ENCODE data around the gene TIFAB. TPM values are rescaled to one million over a fixed set of nuclear protein-coding genes. Genes with fewer than 3 reads are reported as not detected.

TIFAB gene
- total RNA-seq, 1 donor, result not detected

GRCh38 chr5:135487839-135488514 is 35.8 kb upstream of the TIFAB start:
- no peak overlapping the region for H3K4me3 ChIP-seq (ENCODE audit: low read depth, low read length)
- TF ChIP-seq CTCF (IDR thresholded peaks at IDR 0.05; ENCODE audit: insufficient read depth, low read depth, low read length), result no peak

DNA sequence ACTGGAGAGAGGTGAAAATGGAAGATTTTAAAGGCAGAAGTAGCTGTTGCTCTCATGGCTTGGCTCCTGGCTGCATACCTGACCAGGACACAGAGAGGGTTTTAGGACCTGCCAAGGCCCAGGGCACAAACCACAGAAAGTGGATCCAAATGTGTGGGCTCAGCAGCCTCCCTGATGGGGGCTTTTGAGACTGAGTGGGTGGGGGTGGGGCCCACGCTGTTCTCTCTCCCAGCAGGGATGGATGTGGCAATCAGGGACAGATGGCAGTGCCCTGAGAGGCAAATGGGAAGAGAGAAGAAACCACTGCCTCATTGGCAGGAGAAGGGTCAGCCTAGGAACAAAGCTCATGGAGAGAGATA is 34.9 kb upstream of the TIFAB start:
- H3K4me3 ChIP-seq (ENCODE audit: low read depth, low read length), result no peak overlapping the region
- no peak for TF ChIP-seq CTCF (IDR thresholded peaks at IDR 0.05; ENCODE audit: insufficient read depth, low read depth, low read length)
- DNase-seq (ENCODE audit: low read depth), result no peak

More at GRCh38 chr5:135487839-135488514, 35.8 kb upstream of the TIFAB start:
- DNase-seq (ENCODE audit: low read depth), result no peak

DNA sequence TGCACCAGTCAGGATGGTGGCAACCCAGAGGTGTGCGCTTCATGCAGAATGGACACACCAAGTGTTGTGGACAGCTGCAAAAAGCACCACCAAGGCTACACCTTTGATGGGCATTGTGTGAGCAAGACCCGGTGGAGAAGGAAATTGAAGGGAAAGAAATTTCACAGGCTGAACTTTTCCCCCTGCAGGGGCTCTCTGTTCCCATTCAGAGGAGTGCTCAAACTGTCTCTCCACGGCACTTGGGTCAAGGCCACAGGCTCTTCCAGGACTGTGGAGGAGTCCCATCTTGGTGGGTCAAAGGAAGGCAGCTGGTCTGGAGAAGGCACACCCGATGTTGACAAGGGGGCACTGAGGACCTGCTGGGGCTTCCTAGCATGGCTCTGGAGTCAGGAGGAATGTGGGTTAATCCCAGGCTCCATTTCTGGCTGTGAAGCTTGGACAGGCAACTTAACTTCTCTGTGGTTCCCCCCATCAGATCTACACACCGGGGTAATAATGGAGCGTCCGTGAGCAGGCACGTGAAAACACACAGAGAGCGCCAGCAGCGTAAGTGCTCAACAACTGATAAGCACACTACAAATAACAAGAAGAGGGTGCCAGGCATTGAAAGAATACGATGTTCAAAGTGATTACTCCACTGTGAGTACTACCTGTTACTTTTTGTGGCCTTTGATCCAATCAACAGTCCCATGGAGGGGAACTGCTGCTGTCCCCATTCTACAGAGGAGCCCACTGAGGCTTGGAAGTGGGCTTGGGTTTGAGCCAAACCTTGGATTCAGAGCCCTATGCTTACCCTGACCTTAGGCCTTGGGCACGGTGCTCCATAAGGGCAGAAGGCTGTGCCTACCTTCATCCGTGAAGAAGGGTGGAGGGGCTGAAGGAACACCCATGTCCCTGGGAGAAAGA is 34.2 kb upstream of the TIFAB start:
- no peak overlapping the region for H3K4me3 ChIP-seq (ENCODE audit: low read depth, low read length)
- no peak for TF ChIP-seq CTCF (IDR thresholded peaks at IDR 0.05; ENCODE audit: insufficient read depth, low read depth, low read length)
- DNase-seq (ENCODE audit: low read depth), result no peak

DNA sequence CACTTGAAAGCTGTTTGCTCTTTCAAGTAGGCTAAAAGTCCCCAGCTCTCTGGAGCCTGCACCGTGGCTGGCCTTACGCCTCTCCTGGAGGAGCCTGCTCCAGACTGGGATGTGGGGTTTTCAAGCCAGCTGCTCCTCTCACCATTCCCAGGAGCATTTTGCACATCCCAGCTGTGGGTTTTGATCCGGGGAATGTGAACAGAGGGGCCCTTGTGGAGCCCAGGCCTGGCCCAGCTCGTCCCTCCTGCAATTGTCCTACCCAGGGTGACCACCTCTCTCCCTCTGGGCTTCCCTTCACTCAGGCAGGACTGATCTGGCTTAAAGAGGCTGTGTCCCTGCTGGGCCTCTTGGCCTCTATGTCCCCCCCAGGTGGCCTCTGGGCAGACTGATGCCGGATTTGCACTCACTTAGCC is 32.5 kb upstream of the TIFAB start:
- no peak for TF ChIP-seq CTCF (IDR thresholded peaks at IDR 0.05; ENCODE audit: insufficient read depth, low read depth, low read length)
- H3K4me3 ChIP-seq (ENCODE audit: low read depth, low read length), result no peak overlapping the region
- DNase-seq (ENCODE audit: low read depth), result no peak

GRCh38 chr5:135483254-135483653 is 31.1 kb upstream of the TIFAB start:
- TF ChIP-seq CTCF (IDR thresholded peaks at IDR 0.05; ENCODE audit: insufficient read depth, low read depth, low read length), result no peak
- no peak overlapping the region for H3K4me3 ChIP-seq (ENCODE audit: low read depth, low read length)
- no peak for DNase-seq (ENCODE audit: low read depth)

GRCh38 chr5:135482381-135482933 is 30.3 kb upstream of the TIFAB start:
- no peak overlapping the region for H3K4me3 ChIP-seq (ENCODE audit: low read depth, low read length)
- DNase-seq (ENCODE audit: low read depth), result no peak
- TF ChIP-seq CTCF (IDR thresholded peaks at IDR 0.05; ENCODE audit: insufficient read depth, low read depth, low read length), result no peak
